ENCODE results near the gene PCED1B. TPM values are rescaled to one million over a fixed set of nuclear protein-coding genes. Genes with fewer than 3 reads are reported as not detected.

PCED1B gene
- total RNA-seq, 1 donor from 2014 or later, result 6.9 TPM

DNA sequence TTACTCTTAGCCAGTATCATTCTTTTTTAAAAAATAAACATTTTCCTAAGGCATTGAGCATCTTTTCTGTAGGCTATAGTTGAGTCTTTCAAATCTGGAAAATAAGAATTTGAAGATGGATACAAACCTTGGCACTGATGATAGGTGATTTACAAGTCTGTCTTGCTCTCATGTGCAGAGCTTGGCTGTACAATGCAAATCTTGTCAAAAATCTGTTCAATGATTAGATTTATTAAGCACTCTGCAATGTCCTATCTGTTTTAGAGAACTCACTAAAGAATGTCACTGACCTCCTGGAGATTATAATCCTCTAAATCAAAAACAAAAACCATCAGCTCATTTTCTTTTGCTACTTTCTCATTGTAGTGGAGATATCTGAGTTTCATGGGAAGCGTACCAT, 43.2 kb downstream of the PCED1B start:
- Histone ChIP-seq H3K36me3 (no peaks in the 10 kb centered on the region), H3K4me3 (no peak overlapping the region), H3K4me1 (no peaks in the 10 kb centered on the region), H3K9me3 (no peaks in the 10 kb centered on the region), H3K27me3 (no peaks in the 10 kb centered on the region), H3K27ac (no peak overlapping the region)
- no peak for DNase-seq (ENCODE audit: extremely low spot score in 2 of 2)
- TF ChIP-seq, protein P1, sequence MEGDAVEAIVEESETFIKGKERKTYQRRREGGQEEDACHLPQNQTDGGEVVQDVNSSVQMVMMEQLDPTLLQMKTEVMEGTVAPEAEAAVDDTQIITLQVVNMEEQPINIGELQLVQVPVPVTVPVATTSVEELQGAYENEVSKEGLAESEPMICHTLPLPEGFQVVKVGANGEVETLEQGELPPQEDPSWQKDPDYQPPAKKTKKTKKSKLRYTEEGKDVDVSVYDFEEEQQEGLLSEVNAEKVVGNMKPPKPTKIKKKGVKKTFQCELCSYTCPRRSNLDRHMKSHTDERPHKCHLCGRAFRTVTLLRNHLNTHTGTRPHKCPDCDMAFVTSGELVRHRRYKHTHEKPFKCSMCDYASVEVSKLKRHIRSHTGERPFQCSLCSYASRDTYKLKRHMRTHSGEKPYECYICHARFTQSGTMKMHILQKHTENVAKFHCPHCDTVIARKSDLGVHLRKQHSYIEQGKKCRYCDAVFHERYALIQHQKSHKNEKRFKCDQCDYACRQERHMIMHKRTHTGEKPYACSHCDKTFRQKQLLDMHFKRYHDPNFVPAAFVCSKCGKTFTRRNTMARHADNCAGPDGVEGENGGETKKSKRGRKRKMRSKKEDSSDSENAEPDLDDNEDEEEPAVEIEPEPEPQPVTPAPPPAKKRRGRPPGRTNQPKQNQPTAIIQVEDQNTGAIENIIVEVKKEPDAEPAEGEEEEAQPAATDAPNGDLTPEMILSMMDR (IDR thresholded peaks at IDR 0.05), result no peak
- TF ChIP-seq POLR2AphosphoS5 (IDR thresholded peaks at IDR 0.05; ENCODE audit: insufficient read depth in 1 of 2, low read depth in 1 of 2), result no peak
- no peak for TF ChIP-seq POLR2A (IDR thresholded peaks at IDR 0.05)
- intact Hi-C loops (cut with DNase I), result no loop called here

DNA sequence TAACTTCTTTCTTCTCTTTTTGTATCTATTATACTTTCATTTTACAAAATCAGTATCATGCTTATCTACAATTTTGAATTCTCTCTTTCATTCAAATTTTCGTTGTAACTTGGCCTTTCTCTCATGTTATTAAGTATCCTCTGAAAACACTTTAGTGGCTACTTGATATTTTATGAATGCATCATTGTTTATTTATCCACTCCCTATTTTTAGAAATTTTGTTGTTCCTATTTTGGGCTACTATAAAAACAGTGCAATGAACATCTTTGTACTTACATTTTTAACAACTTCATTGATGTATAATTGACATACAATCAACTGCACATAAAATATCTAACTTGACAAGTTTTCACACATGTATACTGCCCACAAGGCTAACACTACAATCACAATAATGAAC, 44.3 kb downstream of the PCED1B start:
- intact Hi-C loops (cut with DNase I), result no loop called here
- no peak for TF ChIP-seq POLR2A (IDR thresholded peaks at IDR 0.05)
- Histone ChIP-seq H3K27me3 (no peaks in the 10 kb centered on the region), H3K4me3 (no peak overlapping the region), H3K4me1 (no peaks in the 10 kb centered on the region), H3K36me3 (no peaks in the 10 kb centered on the region), H3K27ac (no peak overlapping the region), H3K9me3 (no peaks in the 10 kb centered on the region)
- DNase-seq (ENCODE audit: extremely low spot score in 2 of 2), result no peak

- intact Hi-C loops (cut with DNase I), result no loop called here
- H3K9me3 ChIP-seq, result no peaks in the 10 kb centered on the region
- H3K27me3 ChIP-seq, result no peaks in the 10 kb centered on the region
- no peaks in the 10 kb centered on the region for H3K4me1 ChIP-seq
- H3K36me3 ChIP-seq, result no peaks in the 10 kb centered on the region
- H3K27ac ChIP-seq, result no peak overlapping the region
- no peak for DNase-seq (ENCODE audit: extremely low spot score in 2 of 2)
- TF ChIP-seq, protein P1 (IDR thresholded peaks at IDR 0.05), result no peak
- TF ChIP-seq POLR2A (IDR thresholded peaks at IDR 0.05) (no peak), POLR2AphosphoS5 (IDR thresholded peaks at IDR 0.05; ENCODE audit: insufficient read depth in 1 of 2, low read depth in 1 of 2) (no peak)
- H3K4me3 ChIP-seq, result no peak overlapping the region
These were observed 45.0 kb downstream of the PCED1B start for GRCh38 chr12:47124451-47124850.

- TF ChIP-seq POLR2AphosphoS5 (IDR thresholded peaks at IDR 0.05; ENCODE audit: insufficient read depth in 1 of 2, low read depth in 1 of 2) (no peak), POLR2A (IDR thresholded peaks at IDR 0.05) (no peak)
- TF ChIP-seq, protein P1 (IDR thresholded peaks at IDR 0.05), result no peak
- Histone ChIP-seq H3K27ac (no peak overlapping the region), H3K9me3 (no peaks in the 10 kb centered on the region), H3K4me1 (no peaks in the 10 kb centered on the region), H3K4me3 (no peak overlapping the region), H3K27me3 (no peaks in the 10 kb centered on the region), H3K36me3 (no peaks in the 10 kb centered on the region)
- no peak for DNase-seq (ENCODE audit: extremely low spot score in 2 of 2)
- intact Hi-C loops (cut with DNase I), result no loop called here
These were observed 46.8 kb downstream of the PCED1B start for GRCh38 chr12:47126246-47126645.

- no peaks in the 10 kb centered on the region for H3K36me3 ChIP-seq
- no peak for TF ChIP-seq POLR2AphosphoS5 (IDR thresholded peaks at IDR 0.05; ENCODE audit: insufficient read depth in 1 of 2, low read depth in 1 of 2)
- TF ChIP-seq POLR2A (IDR thresholded peaks at IDR 0.05), result no peak
- TF ChIP-seq, protein P1 (IDR thresholded peaks at IDR 0.05), result no peak
- DNase-seq (ENCODE audit: extremely low spot score in 2 of 2), result no peak
- H3K9me3 ChIP-seq, result no peaks in the 10 kb centered on the region
- no peak overlapping the region for H3K4me3 ChIP-seq
- H3K4me1 ChIP-seq, result no peaks in the 10 kb centered on the region
- intact Hi-C loops (cut with DNase I), result no loop called here
- H3K27me3 ChIP-seq, result no peaks in the 10 kb centered on the region
- H3K27ac ChIP-seq, result no peak overlapping the region
These were observed 51.6 kb downstream of the PCED1B start for GRCh38 chr12:47131011-47131410.

DNA sequence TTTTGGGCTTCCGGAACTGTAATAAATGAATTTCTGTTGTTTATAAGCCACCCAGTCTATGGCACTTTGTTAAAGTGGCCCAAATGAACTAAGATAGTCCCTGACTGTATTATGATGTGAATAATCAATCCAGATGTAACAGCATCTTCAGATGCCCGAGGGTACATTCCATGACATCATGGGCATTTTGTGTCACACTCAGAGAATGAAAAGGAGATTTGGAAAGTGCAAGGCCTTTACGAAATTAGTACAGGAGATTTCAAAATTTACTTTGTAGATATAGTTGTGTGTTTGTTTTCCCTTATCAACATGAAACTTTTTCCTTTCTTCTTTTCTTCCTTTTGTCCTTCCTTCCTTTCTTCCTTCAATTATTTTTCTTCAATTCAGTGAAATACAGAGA, 54.6 kb downstream of the PCED1B start:
- intact Hi-C loops (cut with DNase I), result no loop called here
- Histone ChIP-seq H3K27ac (no peak overlapping the region), H3K27me3 (no peaks in the 10 kb centered on the region), H3K36me3 (no peaks in the 10 kb centered on the region), H3K9me3 (no peaks in the 10 kb centered on the region), H3K4me3 (no peak overlapping the region), H3K4me1 (no peaks in the 10 kb centered on the region)
- no peak for DNase-seq (ENCODE audit: extremely low spot score in 2 of 2)
- TF ChIP-seq, protein P1 (IDR thresholded peaks at IDR 0.05), result no peak
- TF ChIP-seq POLR2A (IDR thresholded peaks at IDR 0.05), result no peak
- no peak for TF ChIP-seq POLR2AphosphoS5 (IDR thresholded peaks at IDR 0.05; ENCODE audit: insufficient read depth in 1 of 2, low read depth in 1 of 2)
